ENCODE data around the gene SYCP2L. TPM values are rescaled to one million over a fixed set of nuclear protein-coding genes. Genes with fewer than 3 reads are reported as not detected.

SYCP2L gene
- total and polyA plus RNA-seq, 7 donors: 0.09 to 22.1 (median 0.71) TPM; not detected in 2

DNA sequence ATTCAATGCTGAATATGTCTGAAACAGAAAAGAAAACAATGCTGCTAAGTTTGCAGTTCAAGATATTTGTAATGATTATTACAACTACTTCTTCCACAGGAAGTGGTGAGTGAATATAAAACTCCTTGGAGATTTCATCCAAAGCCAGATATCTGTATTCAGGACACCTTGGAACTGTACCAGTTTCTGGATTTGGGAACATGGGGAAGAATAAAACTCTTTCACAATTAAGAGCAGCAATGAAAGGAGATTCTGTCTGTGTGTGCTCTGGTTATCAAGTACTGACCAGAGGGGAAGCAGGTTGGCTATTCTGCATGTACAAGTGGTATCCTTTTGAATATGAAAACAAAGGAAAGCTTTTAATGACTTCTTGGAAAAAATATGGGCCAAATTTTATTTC is 136.2 kb downstream of the SYCP2L start:
- Histone ChIP-seq H3K36me3 (no peaks in the 10 kb centered on the region), H3K27ac (no peak overlapping the region), H3K4me3 (no peak overlapping the region), H3K27me3 (peaks cover 0 to 6% (median 0%) of the 10 kb centered on the region in 3 donors), H3K4me1 (no peaks in the 10 kb centered on the region), H3K9me3 (no peaks in the 10 kb centered on the region)
- TF ChIP-seq EP300 (IDR thresholded peaks at IDR 0.05) (no peak), POLR2A (IDR thresholded peaks at IDR 0.05) (no peak), POLR2AphosphoS5 (IDR thresholded peaks at IDR 0.05) (no peak)
- TF ChIP-seq, protein P1, sequence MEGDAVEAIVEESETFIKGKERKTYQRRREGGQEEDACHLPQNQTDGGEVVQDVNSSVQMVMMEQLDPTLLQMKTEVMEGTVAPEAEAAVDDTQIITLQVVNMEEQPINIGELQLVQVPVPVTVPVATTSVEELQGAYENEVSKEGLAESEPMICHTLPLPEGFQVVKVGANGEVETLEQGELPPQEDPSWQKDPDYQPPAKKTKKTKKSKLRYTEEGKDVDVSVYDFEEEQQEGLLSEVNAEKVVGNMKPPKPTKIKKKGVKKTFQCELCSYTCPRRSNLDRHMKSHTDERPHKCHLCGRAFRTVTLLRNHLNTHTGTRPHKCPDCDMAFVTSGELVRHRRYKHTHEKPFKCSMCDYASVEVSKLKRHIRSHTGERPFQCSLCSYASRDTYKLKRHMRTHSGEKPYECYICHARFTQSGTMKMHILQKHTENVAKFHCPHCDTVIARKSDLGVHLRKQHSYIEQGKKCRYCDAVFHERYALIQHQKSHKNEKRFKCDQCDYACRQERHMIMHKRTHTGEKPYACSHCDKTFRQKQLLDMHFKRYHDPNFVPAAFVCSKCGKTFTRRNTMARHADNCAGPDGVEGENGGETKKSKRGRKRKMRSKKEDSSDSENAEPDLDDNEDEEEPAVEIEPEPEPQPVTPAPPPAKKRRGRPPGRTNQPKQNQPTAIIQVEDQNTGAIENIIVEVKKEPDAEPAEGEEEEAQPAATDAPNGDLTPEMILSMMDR (IDR thresholded peaks at IDR 0.05): no peak
- no peak for DNase-seq
- intact Hi-C loops (cut with DNase I): no loop called here

Other genes starting within 250 kb of the SYCP2L start
- not detected for gene C6orf52, start 192.4 kb upstream of the SYCP2L start, total RNA-seq
- gene C6orf52, start 192.4 kb upstream of the SYCP2L start, polyA plus RNA-seq: 1 to 10 TPM in 1 of 3 donors, not detected in 2; 1.3 TPM
- gene PAK1IP1, start 192.1 kb upstream of the SYCP2L start, total RNA-seq: 10 to 100 TPM in 2 of 4 donors, 1 to 10 TPM in 2; 6.6 to 14.6 (median 11.8) TPM
- 10 to 100 TPM in 2 of 3 donors, 1 to 10 TPM in 1; 7.6 to 14.3 (median 10.8) TPM for gene PAK1IP1, start 192.1 kb upstream of the SYCP2L start, polyA plus RNA-seq
- gene TMEM14C, start 164.0 kb upstream of the SYCP2L start, total RNA-seq: 100 to 1,000 TPM; 115 to 199 (median 170) TPM
- gene TMEM14C, start 164.0 kb upstream of the SYCP2L start, polyA plus RNA-seq: 100 to 1,000 TPM in 2 of 3 donors, 10 to 100 TPM in 1; 86.0 to 130 (median 110) TPM
- 100 to 1,000 TPM in 2 of 4 donors, 10 to 100 TPM in 2; 51.5 to 124 (median 98.2) TPM for gene TMEM14B, start 139.2 kb upstream of the SYCP2L start, total RNA-seq
- gene TMEM14B, start 139.2 kb upstream of the SYCP2L start, polyA plus RNA-seq: 10 to 100 TPM; 55.7 to 97.3 (median 79.8) TPM
- under 1 TPM in 1 of 4 donors, not detected in 3; 0.36 TPM for gene MAK, start 48.5 kb upstream of the SYCP2L start, total RNA-seq
- gene MAK, start 48.5 kb upstream of the SYCP2L start, polyA plus RNA-seq: under 1 TPM in 1 of 3 donors, not detected in 2; 0.03 TPM
- gene GCM2, start 5.0 kb upstream of the SYCP2L start, total RNA-seq: not detected
- gene GCM2, start 5.0 kb upstream of the SYCP2L start, polyA plus RNA-seq: not detected
- gene ELOVL2, start 157.3 kb downstream of the SYCP2L start, total RNA-seq: under 1 TPM; 0.16 to 0.83 (median 0.56) TPM
- gene ELOVL2, start 157.3 kb downstream of the SYCP2L start, polyA plus RNA-seq: under 1 TPM in 1 of 3 donors, not detected in 2; 0.36 TPM
- gene SMIM13, start 206.8 kb downstream of the SYCP2L start, total RNA-seq: 10 to 100 TPM in 1 of 4 donors, 1 to 10 TPM in 3; 8.7 to 12.1 (median 8.8) TPM
- 1 to 10 TPM; 1.8 to 2.9 (median 2.8) TPM for gene SMIM13, start 206.8 kb downstream of the SYCP2L start, polyA plus RNA-seq
- under 1 TPM in 1 of 4 donors, not detected in 3; 0.36 TPM for gene ERVFRD-1, start 224.7 kb downstream of the SYCP2L start, total RNA-seq
- gene ERVFRD-1, start 224.7 kb downstream of the SYCP2L start, polyA plus RNA-seq: under 1 TPM in 2 of 3 donors, not detected in 1; 0.03 to 0.60 TPM

All from sigmoid colon (tissue), 7 donors.